HUDEP-2 (cell line): Measurements from ENCODE around the gene MEX3D.
A peak's percentile ranks its signal among the peaks of the same experiment; 100 is the strongest.

Experiments
- DNase-seq, 76 experiments: peaks; one replicate each; lab custom pipeline; 2025; ENCODE audit not compliant: unreplicated experiment in 76 of 76; lab: John Stamatoyannopoulos, UW

MEX3D gene

GRCh38 chr19:1574354-1575136, 6.4 kb upstream of the MEX3D start:
- DNase-seq, result no peak

GRCh38 chr19:1572795-1573194, 4.7 kb upstream of the MEX3D start:
- DNase-seq, result no peak

DNA sequence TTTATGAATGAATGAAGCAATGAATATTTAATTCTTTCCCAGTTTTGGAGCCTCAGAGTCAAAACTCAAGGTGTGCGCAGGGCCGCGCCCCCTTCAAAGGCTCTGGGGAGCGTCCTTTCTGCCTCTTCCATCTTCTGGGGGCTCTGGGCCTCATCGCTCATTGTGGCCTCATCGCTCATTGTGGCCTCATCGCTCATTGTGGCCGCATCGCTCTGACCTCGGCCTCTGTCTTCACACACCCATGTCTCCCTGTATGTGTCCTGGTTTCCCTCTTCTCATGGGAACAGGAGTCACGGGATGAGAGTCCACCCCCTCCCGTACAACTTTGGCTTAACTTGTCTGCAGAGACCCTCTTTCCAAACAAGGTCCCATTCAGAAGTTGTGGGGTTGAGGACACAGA, 3.2 kb upstream of the MEX3D start:
- no peak for DNase-seq

DNA sequence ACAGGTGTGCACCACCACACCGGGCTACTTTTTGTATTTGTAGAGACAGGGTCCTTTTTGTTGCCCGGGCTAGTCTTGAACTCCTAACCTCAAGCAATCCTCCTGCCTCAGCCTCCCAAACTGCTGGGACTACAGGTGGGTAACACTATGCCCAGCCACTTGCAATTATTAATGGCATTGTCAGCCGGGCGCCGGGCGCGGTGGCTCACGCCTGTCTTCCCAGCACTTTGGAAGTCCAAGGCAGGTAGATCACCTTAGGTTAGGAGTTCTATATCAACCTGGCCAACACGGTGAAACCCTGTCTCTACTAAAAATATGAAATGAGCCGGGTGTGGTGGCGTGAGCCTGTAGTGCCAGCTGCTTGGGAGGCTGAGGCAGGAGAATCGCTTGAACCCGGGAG, 2.7 kb upstream of the MEX3D start:
- no peak for DNase-seq

DNA sequence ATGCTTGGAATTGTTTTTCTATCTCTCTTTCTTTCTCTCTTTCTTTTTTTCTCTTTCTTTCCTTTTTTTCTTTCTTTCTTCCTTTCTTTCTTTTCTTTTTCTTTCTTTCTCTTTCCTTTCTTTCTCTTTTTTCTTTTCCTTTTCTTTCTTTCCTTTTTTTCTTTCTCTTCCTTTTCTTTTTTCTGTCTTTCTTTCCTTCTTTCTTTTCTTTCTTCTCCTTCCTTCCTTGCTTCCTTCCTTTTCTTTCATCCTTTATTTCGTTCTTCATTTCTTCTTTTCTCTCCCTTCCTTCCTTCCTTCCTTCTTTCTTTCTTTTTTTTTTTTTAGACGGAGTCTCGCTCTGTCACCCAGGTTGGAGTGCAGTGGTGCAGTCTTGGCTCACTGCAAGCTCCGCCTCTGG, 1.9 kb upstream of the MEX3D start:
- no peak for DNase-seq

GRCh38 chr19:1567848-1568227, 287 bp downstream of the MEX3D start:
- no peak for DNase-seq

DNA sequence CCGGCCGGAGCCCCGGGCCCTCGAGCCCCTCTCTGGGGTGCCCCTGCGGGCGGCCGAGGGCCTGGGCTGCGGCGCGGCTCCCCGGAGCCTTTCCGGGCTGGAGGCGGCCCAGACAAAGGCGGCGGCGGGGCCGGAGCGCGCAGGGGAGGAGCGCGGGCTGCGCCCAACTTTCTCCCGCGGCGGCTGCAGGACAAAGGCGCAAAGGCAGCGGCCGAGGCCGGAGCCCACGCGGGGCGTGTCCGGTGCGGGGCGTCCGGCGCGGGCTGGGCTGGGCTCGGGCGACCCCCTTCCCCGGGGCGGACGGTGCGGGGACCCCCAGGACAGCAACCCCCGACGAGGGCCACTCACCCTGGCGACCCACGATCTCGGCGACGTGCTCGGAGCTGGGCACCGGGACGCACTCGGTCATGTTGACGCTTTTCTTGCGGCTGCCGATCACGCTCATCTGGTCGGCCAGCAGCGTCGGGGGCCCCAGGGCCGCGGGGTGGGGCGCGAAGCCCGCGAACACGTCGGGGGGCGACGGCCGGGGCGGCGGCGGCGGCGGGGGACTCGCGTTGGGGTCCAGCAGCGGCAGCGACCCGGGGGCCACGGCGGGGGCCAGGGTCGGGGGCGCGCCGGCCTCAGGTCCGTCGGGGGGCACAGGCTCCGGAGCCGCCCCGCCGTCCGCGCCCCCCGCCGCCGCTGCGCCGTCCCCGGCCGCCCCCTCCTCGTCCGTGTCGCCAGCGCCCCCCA, 843 bp downstream of the MEX3D start:
- DNase-seq, result peak in 14 of 76 experiments; percentile 14 to 45 (median 26)

DNA sequence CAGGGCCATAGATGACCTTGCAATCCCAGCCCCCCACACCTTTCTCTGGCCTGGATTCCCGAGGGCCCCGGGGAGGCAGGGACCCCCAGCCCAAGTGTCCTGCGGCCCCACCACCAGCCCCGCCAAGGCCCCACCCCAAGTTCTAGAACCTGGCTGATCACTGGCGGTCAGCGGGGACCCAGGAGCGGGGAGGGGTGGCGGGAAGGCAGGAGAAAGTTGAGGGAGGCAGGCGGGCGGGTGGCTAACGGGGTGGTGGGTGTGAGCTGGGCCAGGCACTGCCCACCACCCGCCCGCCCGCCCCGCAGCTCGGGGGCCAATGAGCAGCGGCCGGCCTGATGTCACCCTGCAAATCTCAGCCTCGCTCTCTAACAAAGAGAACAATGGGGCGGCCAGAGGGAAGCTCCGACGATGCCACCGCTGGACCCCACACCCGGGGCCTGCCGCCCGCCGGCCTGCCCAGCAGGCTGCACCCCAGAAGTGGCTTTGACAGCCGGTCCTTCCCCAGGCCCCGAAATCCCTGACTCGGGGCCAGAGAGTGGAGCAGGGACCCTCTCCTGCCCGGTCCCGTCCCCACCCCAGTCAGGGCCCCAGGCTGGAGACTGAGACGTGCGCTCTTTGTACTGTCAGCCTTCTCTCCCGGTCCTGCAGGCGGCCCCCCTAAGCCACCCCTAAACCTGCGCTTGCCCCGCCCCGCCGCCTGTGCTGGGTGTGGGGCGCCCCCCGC, 1.6 kb downstream of the MEX3D start:
- no peak for DNase-seq

DNA sequence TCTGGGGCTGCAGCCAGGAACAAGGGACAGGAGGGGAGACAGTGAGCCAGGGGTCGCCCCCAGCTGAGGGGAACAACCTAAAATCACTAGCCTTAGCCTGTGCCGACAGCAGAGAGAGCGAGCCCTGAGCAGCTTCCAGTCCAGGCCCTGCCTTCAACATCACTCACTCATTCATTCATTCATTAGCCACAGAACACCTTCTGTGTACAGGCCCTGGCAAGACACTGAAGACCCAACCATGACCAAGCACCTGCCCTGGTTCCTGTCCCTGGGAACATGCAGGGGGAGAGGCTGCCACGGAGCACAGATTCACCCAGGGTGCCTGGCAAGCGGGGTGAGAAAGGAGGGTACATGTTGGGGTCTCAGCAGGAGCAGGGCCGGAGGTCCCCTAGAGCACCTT, 4.9 kb downstream of the MEX3D start:
- DNase-seq, result no peak

- no peak for DNase-seq
Observed at GRCh38 chr19:1561236-1561842, 6.8 kb downstream of the MEX3D start.

DNA sequence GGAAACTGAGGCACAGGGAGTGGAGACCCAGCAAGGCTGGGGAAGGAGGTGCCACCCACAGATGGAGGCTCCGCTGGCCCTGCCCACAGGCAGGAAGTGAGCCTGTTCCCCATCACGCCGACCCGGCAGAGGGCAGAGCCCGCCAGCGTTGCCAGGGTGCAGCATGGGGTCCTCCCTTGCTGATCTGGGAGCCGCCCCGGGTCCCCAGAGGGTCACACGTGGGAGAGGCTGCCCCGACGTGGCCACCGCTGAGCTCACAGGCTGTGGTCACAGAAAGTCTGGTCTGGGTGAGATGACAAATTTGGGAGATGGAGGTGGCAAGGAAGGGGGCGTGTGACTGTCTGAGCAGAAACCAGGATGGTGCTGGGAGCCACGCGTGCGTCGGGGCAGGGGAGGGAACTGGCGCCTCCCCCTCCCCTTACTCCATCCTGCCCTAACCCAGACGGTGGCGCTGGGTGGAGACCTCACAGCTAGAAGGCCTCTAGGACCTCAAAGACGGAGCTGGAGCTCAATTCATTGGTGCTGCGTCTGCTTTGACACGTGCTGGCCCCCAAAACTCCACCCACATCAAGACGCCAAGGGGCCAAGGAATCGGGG, 7.7 kb downstream of the MEX3D start:
- no peak for DNase-seq

GRCh38 chr19:1558552-1558951, 9.6 kb downstream of the MEX3D start:
- DNase-seq, result no peak

DNA sequence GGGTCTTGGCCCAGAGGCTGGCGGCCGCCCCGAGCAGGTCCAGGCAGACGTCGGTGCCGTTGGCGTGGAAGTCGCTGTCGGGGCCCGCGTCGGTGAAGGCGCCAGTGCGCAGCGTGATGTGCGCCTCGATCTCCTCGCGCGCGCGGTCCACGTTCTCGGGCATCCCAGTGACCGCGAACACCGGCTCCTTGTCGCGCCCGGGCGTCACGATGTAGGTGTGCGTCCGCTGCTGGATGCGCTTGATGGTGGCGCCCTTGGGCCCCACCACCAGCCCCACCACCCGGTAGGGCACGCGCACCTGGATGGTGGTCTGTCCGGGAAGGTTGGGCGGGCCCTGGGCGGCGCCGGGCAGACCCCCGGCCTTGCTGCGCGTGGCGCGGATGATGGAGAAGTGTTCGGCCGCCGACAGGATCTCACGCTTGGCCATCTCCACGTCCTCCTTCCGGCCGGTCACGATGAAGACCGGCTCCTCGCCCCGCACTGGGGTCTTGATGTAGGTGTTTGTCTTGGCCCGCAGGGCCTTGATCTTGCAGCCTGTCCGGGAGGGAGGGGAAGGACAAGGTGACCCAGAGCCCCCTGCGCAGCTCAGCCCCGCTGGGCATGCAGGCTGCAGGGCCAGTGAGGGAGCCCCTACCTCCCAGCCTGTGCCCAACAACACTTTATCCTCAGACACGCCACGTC, 11.6 kb downstream of the MEX3D start:
- no peak for DNase-seq

GRCh38 chr19:1555487-1556389, 12.4 kb downstream of the MEX3D start:
- no peak for DNase-seq

GRCh38 chr19:1554968-1555367, 13.2 kb downstream of the MEX3D start:
- no peak for DNase-seq

DNA sequence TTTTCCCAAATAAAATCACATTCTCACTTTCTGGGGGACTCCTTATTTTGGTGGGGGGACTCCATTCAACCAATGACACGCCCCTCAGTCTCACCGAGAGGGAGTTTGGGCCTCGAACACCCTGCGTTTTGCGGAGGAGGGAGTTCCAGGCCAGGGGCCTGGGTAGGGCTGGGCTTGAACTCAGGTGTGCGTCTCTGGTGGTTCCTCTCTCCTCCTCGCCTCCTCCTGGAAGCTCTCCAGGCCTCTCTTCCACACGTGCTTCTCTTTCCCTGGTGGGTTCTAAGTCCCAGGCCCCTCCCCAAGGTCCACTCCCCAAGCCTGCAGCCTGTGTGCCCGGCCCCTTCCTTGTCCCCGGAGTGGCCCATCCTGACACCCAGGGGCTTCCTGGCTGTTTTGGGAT, 14.7 kb downstream of the MEX3D start:
- DNase-seq, result no peak

DNA sequence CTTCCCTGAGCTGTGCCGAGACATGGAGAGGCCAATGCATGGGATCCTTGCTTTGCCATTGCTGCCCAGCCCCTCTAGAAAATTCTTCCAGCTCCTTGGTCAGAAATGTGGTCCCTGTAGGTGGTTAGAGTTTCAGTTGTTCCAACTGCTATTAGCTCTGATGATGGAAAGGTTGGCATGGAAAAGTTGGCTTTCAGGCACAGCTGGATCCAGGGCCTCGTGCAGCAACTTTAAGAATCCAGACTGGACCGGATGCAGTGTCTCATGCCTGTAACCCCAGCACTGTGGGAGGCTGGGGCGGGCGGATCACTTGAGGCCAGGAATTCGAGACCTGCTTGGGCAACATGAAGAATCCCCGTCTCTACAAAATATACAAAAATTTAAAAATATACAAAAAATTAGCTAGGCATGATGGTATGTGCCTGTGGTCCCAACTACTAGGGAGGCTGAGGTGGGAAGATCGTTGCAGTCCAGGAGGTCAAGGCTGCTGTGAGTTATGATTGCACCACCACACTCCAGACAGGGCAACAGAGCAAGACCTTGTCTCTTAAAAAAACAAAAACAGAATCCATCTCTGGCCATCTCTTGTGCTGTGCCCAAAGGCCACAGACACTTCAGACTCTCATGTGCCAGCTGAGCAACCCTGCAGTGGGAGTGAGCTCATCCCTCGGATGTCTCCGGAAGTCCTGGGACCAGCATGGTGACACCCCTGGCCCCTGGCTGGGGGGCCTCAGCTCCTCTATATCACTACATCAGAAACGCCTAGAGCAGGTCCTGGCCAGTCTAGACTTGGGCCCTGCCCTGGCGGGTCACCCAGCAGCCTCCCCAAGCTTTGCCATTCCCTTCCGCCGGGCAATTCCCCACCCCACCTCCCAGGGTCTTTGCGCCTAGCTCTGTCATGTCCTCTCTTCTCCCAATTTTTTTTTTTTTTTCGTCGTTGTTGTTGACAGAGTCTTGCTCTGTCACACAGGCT, 16.8 kb downstream of the MEX3D start:
- no peak for DNase-seq

DNA sequence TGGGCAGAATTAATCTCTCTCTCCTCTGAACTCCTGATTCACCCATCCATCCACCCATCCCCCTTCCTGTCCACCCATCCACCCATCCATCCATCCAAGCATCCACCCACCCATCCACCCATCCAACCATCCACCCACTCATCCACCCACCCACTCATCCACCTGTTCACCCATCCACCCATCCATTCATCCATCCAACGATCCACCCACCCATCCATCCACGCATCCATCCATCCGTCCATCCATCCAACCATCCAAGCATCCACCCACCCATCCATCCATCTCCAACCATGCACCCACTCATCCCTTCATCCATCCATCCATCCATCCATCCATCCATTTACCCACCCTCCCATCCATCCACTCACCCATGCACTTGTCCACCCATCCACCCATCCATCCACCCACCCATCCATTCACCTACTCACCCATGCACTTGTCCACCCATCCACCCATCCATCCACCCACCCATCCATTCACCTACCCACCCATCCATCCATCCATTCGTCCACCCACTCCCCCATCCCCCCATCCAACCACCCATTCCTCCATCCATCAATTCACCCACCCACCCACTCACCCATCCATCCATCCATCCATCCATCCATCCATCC, 18.7 kb downstream of the MEX3D start:
- DNase-seq, result no peak
